Stimulated activated CD4-positive, alpha-beta T cell treated with anti-CD3 and anti-CD28 coated beads, Interleukin-12 subunit alpha, Interleukin-12 subunit beta, amount 100 ng/mL, for 24 hours (primary cell): ENCODE data around the gene ZFYVE21.
"Not testable (repeated sequence)": the region's sequence is repeated elsewhere in the genome, so short reads cannot be mapped to it uniquely, and the experiment has no call there.

ENCODE experiments used
- DNase-seq, 2 experiments: peaks; one replicate each; pipeline ENCODE4 v3.0.0-alpha.2; 2020; ENCODE audit warnings: low read depth in 2 of 2

Gene ZFYVE21

DNA sequence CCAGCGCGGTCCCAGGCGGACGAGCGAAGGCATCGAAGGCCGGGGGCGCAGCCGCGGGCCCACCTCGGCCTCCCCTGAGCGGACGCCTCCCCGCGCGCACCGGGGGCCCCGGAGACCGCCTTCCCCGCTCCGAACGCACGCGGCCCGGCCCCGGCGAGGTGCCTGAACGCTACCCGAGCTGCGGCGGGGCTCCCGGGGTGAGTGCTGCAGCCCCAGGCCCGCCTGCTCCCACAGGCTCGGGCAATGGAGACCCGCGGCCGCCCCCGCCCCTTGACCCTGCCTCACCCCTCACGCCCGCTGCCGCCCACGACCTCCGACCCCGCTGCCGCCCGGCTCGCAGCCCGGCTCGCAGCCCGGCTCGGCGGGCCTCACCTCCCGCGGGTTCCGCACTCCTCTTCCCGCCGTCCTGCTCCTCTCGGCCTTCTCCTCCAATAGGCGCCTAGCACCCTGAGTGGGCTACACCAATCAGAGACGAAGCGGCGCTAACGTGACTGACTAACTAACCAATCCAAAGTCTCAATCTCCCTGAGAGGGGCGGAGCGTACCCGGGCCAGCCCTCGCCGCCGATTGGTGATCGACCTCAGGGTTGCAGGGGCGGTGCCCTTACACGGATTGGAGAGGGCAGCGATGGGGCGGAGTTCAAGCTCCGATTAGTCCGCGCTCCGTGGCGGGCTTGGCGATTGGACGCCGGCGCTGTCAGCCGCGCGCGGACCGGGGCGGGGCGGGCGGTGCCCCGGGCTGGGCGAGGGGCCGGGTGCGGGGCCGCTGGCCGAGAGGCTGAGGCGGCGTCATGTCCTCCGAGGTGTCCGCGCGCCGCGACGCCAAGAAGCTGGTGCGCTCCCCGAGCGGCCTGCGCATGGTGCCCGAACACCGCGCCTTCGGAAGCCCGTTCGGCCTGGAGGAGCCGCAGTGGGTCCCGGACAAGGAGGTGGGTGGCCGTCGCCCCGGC lies at the start of gene ZFYVE21, which contains the start of gene XRCC3:
ZFYVE21 (plus strand) TSS at position 759 of the 949 bp plus-strand sequence; CDS start at position 791, 32 bp downstream.
XRCC3 (minus strand) TSS at position 400 of the 949 bp plus-strand sequence. CDS start 4,364 bp downstream, outside the sequence.
- peak; percentile 99 for DNase-seq

GRCh38 chr14:103667671-103668070 lies 47.9 kb upstream of the ZFYVE21 start:
- no peak for DNase-seq

GRCh38 chr14:103668117-103668516 lies 47.5 kb upstream of the ZFYVE21 start:
- no peak for DNase-seq

GRCh38 chr14:103669370-103669769 lies 46.2 kb upstream of the ZFYVE21 start:
- no peak for DNase-seq

GRCh38 chr14:103671911-103672310 lies 43.7 kb upstream of the ZFYVE21 start:
- no peak for DNase-seq

GRCh38 chr14:103675957-103676356 lies 39.7 kb upstream of the ZFYVE21 start:
- DNase-seq = no peak

DNA sequence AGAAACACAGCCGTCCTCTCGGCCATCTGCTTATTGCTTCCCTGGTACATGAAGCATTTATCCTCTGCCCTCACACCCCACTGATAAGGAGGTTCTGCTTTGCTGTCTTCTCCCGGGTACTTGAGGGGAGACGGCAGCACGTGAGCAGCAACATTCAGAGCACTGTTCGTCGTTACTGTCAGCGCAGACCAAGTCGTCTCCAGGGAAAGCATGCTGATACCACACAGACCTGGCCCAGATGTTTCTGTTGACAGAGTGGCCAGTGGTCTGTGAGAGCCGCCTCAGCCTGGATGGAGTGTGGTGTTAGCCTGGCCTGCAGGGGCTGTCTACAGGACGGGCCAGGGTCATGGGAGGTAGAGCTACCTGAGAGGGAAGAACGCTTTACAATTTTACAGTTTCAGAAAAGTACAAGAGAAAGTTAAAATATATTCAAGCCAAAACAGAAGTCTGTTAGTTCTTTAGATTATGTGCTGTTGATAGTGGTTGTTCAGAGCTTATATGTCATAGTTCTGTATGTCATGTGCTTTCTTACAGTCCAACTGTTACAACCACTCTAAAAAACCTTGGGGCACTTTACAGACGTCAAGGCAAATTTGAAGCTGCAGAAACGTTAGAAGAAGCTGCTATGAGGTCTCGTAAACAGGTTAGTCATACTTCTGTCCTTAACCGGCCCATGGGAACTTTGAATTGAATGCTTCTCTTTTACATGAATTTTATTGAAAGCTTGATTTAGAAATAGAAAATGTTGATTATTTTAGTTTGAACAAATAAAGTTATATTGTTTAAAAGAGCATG lies 38.5 kb upstream of the ZFYVE21 start:
- DNase-seq = no peak

DNA sequence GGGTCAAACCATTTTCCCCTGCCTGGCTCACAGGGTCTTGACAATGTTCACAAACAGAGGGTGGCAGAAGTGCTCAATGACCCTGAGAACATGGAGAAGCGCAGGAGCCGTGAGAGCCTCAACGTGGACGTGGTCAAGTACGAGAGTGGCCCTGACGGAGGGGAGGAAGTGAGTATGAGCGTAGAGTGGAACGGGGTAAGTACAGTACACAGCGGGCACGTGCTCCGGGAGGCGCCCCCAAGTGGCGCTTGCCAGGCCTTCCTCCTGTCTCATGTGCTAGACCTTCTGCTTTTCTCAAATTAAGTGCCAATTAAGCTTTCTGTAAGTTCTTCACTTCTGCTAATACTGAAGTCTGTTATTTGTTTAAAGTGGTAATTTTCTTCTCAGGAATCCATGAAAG lies 36.3 kb upstream of the ZFYVE21 start:
- peak in 1 of 2 experiments; percentile 23 for DNase-seq

DNA sequence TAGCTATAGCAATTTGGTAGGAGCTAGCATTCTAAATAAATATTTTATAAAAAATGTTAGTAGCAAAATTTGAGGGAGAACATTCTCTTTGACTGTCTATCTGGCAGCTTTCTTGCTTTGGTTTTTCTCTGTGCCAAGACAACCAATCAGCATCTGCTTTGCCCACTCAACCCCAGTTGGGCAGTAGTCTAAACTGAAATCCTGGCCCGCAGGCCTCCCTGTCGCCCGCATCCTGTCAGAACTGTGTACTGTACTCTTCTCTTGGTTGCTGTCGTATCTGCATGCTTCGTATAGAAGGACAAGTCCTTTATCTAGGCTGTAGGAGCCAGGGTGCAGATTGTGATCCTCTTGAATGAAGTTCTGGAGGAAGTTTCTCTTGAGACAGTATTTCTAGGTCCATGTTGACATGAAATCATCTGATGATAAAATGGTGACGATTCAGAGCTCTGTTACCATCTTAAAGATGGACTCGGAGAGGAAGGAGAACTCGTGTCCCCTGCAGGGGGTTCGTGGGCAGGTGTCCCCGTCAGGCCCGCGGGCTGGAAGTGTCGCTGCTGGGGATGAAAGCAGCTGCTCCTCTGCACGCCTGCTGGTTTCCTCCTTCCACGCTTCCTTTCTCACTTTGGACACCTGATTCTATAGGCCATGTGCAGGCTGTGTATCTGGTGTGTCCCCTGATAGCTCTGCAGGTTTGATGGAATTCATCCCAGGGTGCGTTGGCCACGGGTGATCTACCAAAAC lies 34.9 kb upstream of the ZFYVE21 start:
- no peak for DNase-seq

- DNase-seq = no peak
Observed at GRCh38 chr14:103683139-103683538, 32.5 kb upstream of the ZFYVE21 start.

GRCh38 chr14:103684471-103684870 lies 31.1 kb upstream of the ZFYVE21 start:
- DNase-seq = no peak

- DNase-seq = no peak
Observed at GRCh38 chr14:103684871-103685270, 30.7 kb upstream of the ZFYVE21 start.

GRCh38 chr14:103685276-103686211 lies 30.1 kb upstream of the ZFYVE21 start:
- no peak for DNase-seq

DNA sequence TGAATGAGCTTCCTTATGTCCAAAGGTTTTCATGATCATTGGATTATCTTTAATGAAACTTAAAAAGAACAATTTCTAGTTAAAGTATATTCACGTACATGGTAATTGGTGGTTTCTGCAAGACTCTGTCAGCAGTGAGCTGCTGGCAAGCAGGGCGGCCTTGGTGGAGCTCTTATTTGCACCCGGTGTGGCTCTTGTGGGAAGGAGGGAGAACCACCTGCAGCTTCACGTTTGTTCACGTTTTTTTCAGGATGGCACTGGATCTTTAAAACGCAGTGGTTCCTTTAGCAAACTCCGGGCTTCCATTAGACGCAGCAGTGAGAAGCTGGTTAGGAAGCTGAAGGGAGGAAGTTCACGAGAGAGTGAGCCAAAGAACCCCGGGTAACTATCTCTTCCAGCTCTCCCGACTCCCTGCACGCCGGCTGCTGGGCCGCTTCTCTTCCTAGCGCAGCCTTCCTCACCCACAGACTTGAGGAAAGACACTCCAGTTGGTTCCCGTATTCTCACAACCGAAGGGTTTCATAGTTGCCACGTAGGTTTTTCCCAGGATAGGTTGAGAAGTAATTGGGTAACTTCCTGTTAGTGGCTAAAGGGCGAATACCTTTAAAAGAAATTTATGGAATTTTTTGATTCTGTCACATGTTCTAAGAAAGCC lies 28.7 kb upstream of the ZFYVE21 start:
- no peak for DNase-seq

DNA sequence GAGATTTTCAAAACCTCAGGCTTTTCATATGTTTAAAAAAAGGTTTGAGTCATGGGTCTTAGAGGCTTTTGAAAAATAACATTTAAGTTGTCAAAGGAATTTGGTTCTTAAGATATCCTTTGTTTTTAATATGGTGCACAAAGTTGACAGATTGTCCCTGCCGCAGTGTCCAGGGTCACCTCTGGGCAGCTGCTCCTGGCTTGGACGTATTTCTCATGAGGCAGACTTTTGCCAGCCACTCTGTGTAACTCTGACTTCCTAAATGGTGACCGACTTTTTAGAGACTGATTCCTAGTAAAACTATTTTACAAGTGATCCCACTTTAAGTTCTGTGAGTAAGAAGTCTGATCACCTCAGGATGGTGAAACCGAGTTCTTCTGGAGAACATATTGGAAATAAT lies 27.9 kb upstream of the ZFYVE21 start:
- DNase-seq = no peak

- no peak for DNase-seq
Observed at GRCh38 chr14:103688441-103688840, 27.2 kb upstream of the ZFYVE21 start.

GRCh38 chr14:103688906-103689902 lies 26.4 kb upstream of the ZFYVE21 start:
- no peak for DNase-seq

GRCh38 chr14:103690332-103690731 lies 25.3 kb upstream of the ZFYVE21 start:
- DNase-seq = no peak

DNA sequence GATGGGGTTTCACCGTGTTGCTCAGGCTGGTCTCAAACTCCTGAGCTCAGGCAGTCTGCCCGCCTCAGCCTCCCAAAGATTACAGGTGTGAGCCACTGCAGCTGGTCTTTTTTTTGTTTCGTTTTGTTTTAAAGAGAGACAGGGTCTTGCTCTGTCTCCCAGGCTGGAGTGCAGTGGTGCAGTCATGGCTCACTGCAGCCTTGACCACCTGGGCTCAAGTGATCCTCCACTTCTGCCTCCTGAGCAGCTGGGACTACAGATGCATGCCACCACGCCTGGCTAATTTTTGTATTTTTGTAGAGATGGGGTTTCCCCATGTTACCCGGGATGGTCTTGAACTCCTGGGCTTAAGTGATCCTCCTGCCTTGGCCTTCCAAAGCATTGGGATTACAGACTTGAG lies 24.0 kb upstream of the ZFYVE21 start:
- DNase-seq = not testable (repeated sequence)
